Hematopoietic multipotent progenitor cell treated with erythropoietin and hydrocortisone succinate and interleukin-3 and kit ligand, for 6 days (in vitro differentiated cells): ENCODE measurements around the gene AKAP6.
"Not testable (repeated sequence)": the region's sequence is repeated elsewhere in the genome, so short reads cannot be mapped to it uniquely, and the experiment has no call there.

Source experiments
- DNase-seq: peaks from one replicate; pipeline ENCODE4 v3.0.0-alpha.2; 2015

Gene AKAP6

DNA sequence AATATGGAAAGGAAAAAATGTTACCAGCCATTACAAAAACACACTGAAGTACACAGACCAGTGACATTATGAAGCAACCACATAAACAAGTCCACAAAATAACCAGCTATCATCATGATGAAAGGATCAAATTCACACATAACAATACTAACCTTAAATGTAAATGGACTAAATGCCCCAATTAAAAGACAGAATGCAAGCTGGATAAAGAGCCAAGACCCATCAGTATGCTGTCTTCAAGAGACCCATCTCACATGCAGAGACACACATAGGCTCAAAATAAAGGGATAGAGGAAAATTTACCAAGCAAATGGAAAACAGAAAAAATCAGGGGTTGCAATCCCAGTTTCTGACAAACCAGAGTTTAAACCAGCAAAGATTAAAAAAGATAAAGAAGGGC is 463.9 kb downstream of the AKAP6 start:
- not testable (repeated sequence) for DNase-seq

GRCh38 chr14:32800320-32800719 is 471.2 kb downstream of the AKAP6 start:
- no peak for DNase-seq

- no peak for DNase-seq
Measured at GRCh38 chr14:32802295-32802694, 473.2 kb downstream of the AKAP6 start.

DNA sequence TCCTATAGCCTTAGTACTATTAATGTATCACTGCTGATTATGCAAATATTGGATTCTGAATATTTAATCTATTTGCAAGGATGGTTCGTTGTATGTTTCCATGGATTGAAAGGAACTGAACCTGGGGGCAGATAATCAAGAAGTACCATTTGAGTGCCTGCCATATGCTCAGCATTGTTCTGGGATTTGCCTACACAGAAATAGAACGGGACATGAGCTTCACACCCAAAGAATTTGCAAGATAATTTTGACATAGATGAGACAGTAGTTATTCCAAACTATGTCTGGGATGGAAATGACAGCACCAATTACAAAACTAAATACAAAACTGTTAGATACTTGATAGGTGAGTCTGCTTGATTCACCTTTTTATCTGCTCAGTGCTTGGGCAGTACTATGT is 476.9 kb downstream of the AKAP6 start:
- no peak for DNase-seq

DNA sequence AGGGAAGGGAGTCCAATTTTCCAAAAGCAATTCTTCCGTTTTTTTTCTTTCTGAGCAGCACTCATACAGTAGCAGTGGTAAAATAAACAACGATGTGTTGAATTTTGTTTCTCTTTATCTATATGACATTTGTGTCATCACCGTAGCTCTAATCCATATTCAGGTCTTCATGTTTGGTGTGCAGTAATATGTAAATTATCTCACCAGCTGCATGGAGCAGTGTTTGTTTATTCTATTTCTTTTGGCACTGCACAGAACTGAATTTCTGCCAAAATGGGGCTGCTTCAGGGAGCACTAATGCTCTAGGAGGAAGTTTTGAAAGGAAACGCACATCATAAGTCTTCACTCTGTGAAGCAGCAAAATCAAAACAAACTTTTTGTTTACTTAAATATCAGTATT is 479.5 kb downstream of the AKAP6 start:
- DNase-seq: no peak

- no peak for DNase-seq
Measured at GRCh38 chr14:32809255-32809654, 480.2 kb downstream of the AKAP6 start.

GRCh38 chr14:32813401-32813800 is 484.3 kb downstream of the AKAP6 start:
- no peak for DNase-seq

- DNase-seq: no peak
Measured at GRCh38 chr14:32814721-32815120, 485.6 kb downstream of the AKAP6 start.

GRCh38 chr14:32816588-32816987 is 487.5 kb downstream of the AKAP6 start:
- no peak for DNase-seq

DNA sequence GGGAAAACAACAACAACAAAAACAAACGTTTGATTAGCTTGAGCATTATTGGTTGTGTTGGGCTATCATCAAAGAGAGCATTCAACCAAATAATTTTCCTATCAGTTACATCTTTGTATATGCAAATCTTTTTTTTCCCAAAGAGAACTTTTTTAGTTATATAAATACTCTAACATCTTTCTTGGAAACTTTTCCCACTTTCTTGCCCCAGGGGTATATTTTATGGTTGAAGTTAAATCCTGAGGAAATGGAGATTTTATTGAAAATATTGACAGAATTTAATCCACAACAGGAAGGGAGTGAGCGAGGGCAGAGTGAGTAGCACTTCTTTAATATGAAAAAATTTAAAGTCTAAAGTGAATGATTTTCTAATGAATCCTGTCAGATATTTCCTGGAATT is 488.7 kb downstream of the AKAP6 start:
- DNase-seq: no peak

DNA sequence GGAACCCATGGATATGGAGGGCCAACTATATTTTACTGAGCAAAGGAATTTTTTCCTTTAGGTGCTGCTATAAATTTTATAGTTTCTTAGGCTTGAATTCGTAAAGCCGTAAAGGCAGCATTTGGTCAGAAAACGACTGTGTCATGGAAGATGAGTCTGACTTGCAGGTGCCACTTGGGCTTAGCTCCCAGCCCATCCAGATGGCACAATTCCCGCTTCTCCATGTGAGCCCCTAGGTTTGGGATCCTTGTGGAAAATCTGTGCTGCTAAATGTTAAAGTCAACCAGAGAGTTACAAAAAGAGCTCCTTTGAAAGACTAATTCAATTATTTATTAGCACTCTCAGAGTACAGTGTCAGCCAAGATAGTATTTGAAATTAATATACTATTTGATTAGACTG is 489.5 kb downstream of the AKAP6 start:
- DNase-seq: no peak

GRCh38 chr14:32820181-32820580 is 491.1 kb downstream of the AKAP6 start:
- DNase-seq: no peak

GRCh38 chr14:32820682-32821081 is 491.6 kb downstream of the AKAP6 start:
- DNase-seq: no peak

GRCh38 chr14:32821964-32822653 is 493.0 kb downstream of the AKAP6 start:
- DNase-seq: no peak

- no peak for DNase-seq
Measured at GRCh38 chr14:32823706-32824105, 494.6 kb downstream of the AKAP6 start.

- DNase-seq: no peak
Measured at GRCh38 chr14:32824195-32824594, 495.1 kb downstream of the AKAP6 start.

DNA sequence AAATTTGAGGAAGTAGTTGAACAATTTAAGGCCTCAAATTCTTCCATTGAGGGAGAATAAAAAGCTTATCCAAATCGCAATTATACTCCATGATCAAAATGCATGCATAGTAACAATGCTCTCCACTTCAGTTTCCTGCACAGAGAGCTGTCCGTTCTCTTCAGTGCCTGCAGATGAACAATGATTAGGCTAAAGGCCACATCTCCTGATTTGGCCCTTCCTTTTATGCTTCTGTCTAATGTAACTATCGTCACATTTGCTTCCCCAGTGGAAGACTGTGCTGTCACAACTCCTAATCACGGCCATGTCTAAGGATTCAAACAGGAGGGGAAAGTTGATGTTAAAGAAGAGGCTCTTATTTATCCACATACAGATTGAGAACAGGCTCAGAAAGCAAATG is 496.0 kb downstream of the AKAP6 start:
- DNase-seq: no peak

GRCh38 chr14:32826404-32827082 is 497.4 kb downstream of the AKAP6 start:
- DNase-seq: no peak

- DNase-seq: no peak
Measured at GRCh38 chr14:32827514-32827913, 498.4 kb downstream of the AKAP6 start.

DNA sequence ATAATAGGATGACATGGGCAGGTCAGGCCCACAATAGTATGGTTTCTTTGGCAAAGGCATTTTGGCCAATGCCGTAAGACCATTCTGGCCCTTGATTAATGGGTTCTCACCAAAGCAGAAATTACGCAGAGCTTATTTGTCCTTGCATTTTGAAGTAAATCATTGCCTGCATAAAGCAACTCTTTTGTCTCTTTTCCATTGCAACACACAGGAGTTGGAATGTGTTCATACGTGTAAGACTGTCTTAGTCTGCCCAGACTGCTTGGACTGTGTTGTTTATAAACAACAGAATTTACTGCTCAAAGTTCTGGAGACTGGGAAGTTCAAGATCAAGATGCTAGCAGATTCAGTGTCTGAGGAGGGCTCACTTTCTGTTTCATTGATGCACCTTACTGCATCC is 506.8 kb downstream of the AKAP6 start:
- no peak for DNase-seq

DNA sequence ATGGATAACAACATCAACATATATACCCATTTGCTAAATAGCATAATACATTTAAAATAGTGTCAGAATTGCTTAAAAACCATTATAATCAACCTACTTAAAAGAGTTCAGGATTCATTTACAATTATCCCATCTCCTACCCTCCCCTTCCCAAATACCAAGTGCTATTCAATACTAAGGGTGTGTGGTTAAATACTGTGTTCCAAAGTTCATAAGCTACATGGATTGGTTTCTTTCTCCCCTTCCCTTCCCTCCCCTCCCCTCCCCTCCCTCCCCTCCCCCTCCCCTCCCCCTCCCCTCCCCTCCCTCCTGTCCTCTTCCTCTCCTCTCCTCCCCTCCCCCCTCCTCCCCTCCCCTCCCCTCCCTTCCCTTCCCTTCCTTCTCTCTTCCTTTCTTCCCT is 512.6 kb downstream of the AKAP6 start:
- DNase-seq: no peak

DNA sequence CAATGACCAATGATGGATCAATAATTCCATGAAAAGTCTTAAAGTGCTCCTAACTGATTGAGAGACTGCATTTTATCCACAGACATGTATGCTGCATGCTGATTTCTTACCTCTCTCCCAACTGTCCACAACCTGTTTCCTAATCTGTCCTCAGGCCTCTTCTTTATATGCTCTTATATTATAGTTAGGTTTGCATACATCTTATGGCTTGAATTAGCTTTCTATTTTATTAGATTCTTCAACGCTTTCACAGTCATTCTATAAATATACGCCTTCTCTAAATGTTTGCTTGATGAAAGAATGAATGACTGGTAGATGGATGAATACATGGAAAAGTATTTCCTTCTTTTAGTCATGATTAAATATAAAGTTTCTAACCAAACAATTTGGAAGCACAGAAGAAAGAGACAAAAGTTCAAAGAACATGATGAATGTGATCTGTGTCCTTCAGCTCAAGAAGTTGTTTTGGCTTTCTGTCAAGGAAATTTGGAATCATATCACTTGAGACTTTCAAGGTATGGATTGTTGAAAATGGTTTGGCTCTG is 517.8 kb downstream of the AKAP6 start:
- no peak for DNase-seq

GRCh38 chr14:32847867-32848266 is 518.8 kb downstream of the AKAP6 start:
- DNase-seq: no peak

DNA sequence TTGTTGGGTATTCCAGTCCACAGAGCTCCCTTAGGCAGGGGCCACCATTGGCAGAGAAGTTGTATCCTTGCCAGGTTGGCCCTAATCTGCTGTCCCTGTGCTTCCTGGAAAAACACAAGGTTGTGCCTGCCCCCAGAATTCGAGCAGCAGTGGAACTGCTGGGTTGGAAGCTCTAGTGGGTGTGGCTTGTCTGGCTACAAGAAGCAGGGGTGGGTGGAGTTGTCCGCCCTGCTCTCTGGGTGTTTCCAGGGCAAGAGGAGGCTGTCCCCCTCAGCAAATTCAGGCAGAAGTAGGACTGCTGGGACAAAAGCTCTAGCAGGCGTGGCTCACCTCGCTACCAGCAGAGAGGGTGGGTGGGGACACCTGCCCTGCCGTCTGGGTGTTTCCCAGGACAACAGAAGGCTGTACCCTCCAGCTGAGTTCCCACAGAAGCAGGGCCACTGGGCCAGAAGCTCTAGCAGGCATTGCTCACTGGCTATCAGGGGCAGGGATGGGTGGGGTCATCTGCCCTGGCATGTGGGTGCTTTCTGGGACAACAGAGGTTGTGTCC is 536.8 kb downstream of the AKAP6 start:
- no peak for DNase-seq
